ENCODE data around the gene PSMC5.

DNA sequence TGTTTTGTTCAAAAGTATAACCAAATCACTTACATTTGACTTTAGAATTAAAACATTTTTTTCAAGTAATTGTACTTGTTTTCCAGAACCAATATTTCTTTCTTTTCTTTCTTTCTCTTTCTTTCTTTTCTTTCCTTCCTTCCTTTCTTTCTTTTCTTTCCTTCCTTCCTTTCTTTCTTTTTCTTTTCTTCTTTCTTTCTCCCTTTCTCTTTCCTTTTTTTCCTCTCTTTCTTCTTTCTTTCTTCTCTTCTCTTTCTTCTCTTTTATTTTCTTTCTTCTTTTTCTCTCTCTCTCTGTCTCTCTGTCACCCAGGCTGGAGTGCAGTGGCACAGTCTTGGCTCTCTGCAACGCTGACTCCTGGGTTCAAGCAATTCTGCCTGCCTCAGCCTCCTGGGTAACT is 26.4 kb upstream of the PSMC5 start:
- TF ChIP-seq, protein P1, sequence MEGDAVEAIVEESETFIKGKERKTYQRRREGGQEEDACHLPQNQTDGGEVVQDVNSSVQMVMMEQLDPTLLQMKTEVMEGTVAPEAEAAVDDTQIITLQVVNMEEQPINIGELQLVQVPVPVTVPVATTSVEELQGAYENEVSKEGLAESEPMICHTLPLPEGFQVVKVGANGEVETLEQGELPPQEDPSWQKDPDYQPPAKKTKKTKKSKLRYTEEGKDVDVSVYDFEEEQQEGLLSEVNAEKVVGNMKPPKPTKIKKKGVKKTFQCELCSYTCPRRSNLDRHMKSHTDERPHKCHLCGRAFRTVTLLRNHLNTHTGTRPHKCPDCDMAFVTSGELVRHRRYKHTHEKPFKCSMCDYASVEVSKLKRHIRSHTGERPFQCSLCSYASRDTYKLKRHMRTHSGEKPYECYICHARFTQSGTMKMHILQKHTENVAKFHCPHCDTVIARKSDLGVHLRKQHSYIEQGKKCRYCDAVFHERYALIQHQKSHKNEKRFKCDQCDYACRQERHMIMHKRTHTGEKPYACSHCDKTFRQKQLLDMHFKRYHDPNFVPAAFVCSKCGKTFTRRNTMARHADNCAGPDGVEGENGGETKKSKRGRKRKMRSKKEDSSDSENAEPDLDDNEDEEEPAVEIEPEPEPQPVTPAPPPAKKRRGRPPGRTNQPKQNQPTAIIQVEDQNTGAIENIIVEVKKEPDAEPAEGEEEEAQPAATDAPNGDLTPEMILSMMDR (conservative IDR thresholded peaks at IDR 0.05 in 1 of 2, IDR thresholded peaks at IDR 0.05 in 1 of 2; ENCODE audit: extremely low read depth in 1 of 2, insufficient read depth in 1 of 2, low read depth in 1 of 2, low read length in 2 of 2), result no peak
- no peak for TF ChIP-seq EZH2 (IDR thresholded peaks at IDR 0.05; ENCODE audit: borderline replicate concordance, low read length)

All from mammary epithelial cell (primary cell).